Immature natural killer cell (primary cell): Measurements from ENCODE around the gene ZBTB4. TPM values are rescaled to one million over a fixed set of nuclear protein-coding genes. Genes with fewer than 3 reads are reported as not detected.

Source experiments
- DNase-seq, 3 donors: peaks; one replicate each; pipeline ENCODE4 v3.0.0; 2022; ENCODE audit warnings: mixed read lengths in 1 of 3
- H3K27ac Mint-ChIP-seq, 6 donors: one replicate each; pipeline ENCODE4 v1.8.0; 2020; ENCODE audit warnings: mixed read lengths in 6 of 6, mild to moderate bottlenecking in 5 of 6, inconsistent platforms in 4 of 6, moderate library complexity in 3 of 6
- H3K27me3 Mint-ChIP-seq, 3 donors: one replicate each; pipeline ENCODE4 v1.8.0; 2020 to 2021; ENCODE audit warnings: low read depth in 3 of 3, mild to moderate bottlenecking in 3 of 3, mixed read lengths in 3 of 3, moderate library complexity in 3 of 3, inconsistent platforms in 1 of 3
- H3K36me3 Mint-ChIP-seq, 3 donors: one replicate each; pipeline ENCODE4 v1.8.0; 2020; ENCODE audit warnings: mixed read lengths in 3 of 3, inconsistent platforms in 2 of 3, mild to moderate bottlenecking in 2 of 3
- H3K4me1 Mint-ChIP-seq, 2 donors: one replicate each; pipeline ENCODE4 v1.8.0; 2020; ENCODE audit warnings: inconsistent platforms in 2 of 2, mild to moderate bottlenecking in 2 of 2, mixed read lengths in 2 of 2, moderate library complexity in 1 of 2
- H3K4me3 Mint-ChIP-seq, 5 donors: one replicate each; pipeline ENCODE4 v1.8.0; 2020; ENCODE audit warnings: mild to moderate bottlenecking in 5 of 5, mixed read lengths in 5 of 5, inconsistent platforms in 3 of 5, moderate library complexity in 3 of 5
- H3K9me3 Mint-ChIP-seq, 6 donors: one replicate each; pipeline ENCODE4 v1.8.0; 2020; ENCODE audit warnings: mild to moderate bottlenecking in 6 of 6, mixed read lengths in 6 of 6, inconsistent platforms in 4 of 6, moderate library complexity in 3 of 6
- polyA plus RNA-seq, 3 donors: library from polyadenylated mRNA; unstranded; fragments of 300-500 nt; fragmentation: Illumina TruSeq; gene quantifications; one replicate each; pipeline ENCODE4 v1.2.3, GENCODE V29; 2021

The ZBTB4 gene
- polyA plus RNA-seq, 3 donors from 2014 or later = 4.4 to 25.8 (median 8.3) TPM

GRCh38 chr17:7503521-7503920 lies 24.1 kb upstream of the ZBTB4 start:
- H3K36me3 Mint-ChIP-seq = peaks cover 32 to 58% (median 37%) of the 10 kb centered on the region in 3 donors
- no peak overlapping the region for H3K4me3 Mint-ChIP-seq
- peaks cover 0 to 2% of the 10 kb centered on the region in 2 donors for H3K4me1 Mint-ChIP-seq
- DNase-seq = no peak
- no peaks in the 10 kb centered on the region for H3K9me3 Mint-ChIP-seq
- peaks cover 9 to 14% (median 12%) of the 10 kb centered on the region in 3 donors for H3K27me3 Mint-ChIP-seq
- H3K27ac Mint-ChIP-seq = peak overlapping the region in 2 of 6 donors; percentile 29 to 32

DNA sequence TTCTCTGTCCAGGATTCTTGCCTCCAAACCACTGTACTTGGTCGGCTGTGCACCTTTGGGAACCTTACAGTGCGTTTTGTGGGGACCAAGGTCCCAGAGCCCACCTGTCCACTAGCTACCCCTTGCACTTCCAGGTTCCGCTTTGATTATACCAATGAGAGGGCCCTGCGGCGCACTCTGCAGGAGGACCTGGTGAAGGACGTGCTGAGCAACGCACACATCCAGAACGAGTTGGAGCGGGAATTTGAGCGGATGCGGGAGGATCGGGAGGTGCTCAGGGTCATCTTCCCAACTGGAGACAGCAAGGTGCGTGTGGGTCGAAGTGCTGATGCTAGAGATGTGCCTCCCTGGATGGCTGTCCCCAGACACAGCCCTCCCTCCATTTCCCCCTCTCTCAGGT lies 23.6 kb upstream of the ZBTB4 start:
- peaks cover 0 to 2% of the 10 kb centered on the region in 2 donors for H3K4me1 Mint-ChIP-seq

DNA sequence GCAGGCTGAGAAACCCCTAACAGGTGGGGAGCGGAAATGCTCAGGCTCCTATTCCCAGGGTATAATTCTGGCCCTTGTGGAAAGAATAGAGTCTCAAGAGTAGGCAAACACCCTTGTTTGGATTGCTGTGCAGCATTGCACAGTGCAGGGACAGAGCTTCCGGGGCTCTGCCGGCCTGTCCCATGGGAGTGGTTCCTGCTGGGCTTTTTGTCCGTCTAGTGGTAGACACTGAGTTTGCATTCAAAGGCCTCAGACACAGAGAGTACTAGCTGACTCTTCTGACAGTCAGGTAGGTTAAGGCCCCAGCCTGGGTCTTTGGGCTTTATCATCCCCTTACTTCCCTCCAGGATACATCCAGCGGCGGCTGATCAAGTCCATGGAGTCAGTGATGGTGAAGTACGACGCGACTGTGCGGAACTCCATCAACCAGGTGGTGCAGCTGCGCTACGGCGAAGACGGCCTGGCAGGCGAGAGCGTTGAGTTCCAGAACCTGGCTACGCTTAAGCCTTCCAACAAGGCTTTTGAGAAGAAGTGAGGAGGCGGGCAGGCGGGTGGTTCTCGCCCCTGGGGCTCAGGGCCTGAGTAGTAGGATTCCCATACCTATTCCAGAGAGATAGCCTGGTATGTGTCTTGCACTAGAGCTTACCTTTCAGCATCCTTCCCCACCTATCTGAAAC lies 22.9 kb upstream of the ZBTB4 start:
- Mint-ChIP-seq H3K27me3 (peaks cover 12 to 14% (median 12%) of the 10 kb centered on the region in 3 donors), H3K36me3 (peaks cover 32 to 52% (median 35%) of the 10 kb centered on the region in 3 donors), H3K9me3 (no peaks in the 10 kb centered on the region), H3K27ac (no peak overlapping the region), H3K4me1 (peaks cover 0 to 2% of the 10 kb centered on the region in 2 donors), H3K4me3 (no peak overlapping the region)
- DNase-seq = no peak

More for the DNA sequence above, 23.6 kb upstream of the ZBTB4 start:
- no peak overlapping the region for H3K27ac Mint-ChIP-seq
- H3K9me3 Mint-ChIP-seq = no peaks in the 10 kb centered on the region
- DNase-seq = no peak
- peaks cover 9 to 14% (median 12%) of the 10 kb centered on the region in 3 donors for H3K27me3 Mint-ChIP-seq
- H3K36me3 Mint-ChIP-seq = peaks cover 32 to 53% (median 36%) of the 10 kb centered on the region in 3 donors
- H3K4me3 Mint-ChIP-seq = no peak overlapping the region

DNA sequence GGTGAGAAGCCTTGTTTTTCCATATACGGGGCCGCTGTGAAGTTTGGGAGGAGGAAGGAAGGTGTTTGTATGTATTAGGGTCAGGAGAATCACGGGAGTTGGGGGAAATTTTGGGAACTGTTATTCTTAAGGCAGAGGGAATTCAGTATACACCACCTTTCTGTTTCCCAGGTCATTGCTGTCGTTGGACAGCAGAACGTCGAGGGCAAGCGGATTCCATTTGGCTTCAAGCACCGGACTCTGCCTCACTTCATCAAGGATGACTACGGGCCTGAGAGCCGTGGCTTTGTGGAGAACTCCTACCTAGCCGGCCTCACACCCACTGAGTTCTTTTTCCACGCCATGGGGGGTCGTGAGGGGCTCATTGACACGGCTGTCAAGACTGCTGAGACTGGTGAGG lies 22.3 kb upstream of the ZBTB4 start:
- Mint-ChIP-seq H3K4me1 (peaks cover 0 to 2% of the 10 kb centered on the region in 2 donors), H3K4me3 (no peak overlapping the region), H3K27ac (no peak overlapping the region), H3K27me3 (peaks cover 9 to 16% (median 11%) of the 10 kb centered on the region in 3 donors), H3K36me3 (peaks cover 32 to 58% (median 40%) of the 10 kb centered on the region in 3 donors), H3K9me3 (no peaks in the 10 kb centered on the region)
- DNase-seq = no peak

DNA sequence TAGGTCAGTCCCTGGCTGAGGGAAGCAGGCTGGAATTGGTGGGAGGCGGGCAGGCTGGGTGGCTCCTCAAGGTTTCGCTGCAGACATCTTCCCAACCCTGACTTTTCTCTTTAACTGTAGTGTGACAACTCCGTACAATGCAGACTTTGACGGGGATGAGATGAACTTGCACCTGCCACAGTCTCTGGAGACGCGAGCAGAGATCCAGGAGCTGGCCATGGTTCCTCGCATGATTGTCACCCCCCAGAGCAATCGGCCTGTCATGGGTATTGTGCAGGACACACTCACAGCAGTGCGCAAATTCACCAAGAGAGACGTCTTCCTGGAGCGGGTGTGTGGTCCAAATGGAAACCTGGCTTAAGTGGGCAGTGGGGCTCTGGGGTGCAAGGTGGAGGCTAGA lies 19.7 kb upstream of the ZBTB4 start:
- Mint-ChIP-seq H3K27ac (peak overlapping the region in 1 of 6 donors; percentile 86), H3K4me3 (peak overlapping the region in 1 of 5 donors; percentile 50), H3K36me3 (peaks cover 32 to 55% (median 42%) of the 10 kb centered on the region in 3 donors), H3K27me3 (peaks cover 8 to 19% (median 11%) of the 10 kb centered on the region in 3 donors), H3K4me1 (peaks cover 4 to 10% of the 10 kb centered on the region in 2 donors), H3K9me3 (no peaks in the 10 kb centered on the region)
- DNase-seq = no peak

GRCh38 chr17:7497636-7498035 lies 18.2 kb upstream of the ZBTB4 start:
- Mint-ChIP-seq H3K4me1 (peaks cover 18 to 25% of the 10 kb centered on the region in 2 donors), H3K27me3 (peaks cover 6 to 22% (median 11%) of the 10 kb centered on the region in 3 donors), H3K9me3 (no peaks in the 10 kb centered on the region), H3K4me3 (no peak overlapping the region), H3K36me3 (peaks cover 24 to 50% (median 36%) of the 10 kb centered on the region in 3 donors), H3K27ac (no peak overlapping the region)
- no peak for DNase-seq

DNA sequence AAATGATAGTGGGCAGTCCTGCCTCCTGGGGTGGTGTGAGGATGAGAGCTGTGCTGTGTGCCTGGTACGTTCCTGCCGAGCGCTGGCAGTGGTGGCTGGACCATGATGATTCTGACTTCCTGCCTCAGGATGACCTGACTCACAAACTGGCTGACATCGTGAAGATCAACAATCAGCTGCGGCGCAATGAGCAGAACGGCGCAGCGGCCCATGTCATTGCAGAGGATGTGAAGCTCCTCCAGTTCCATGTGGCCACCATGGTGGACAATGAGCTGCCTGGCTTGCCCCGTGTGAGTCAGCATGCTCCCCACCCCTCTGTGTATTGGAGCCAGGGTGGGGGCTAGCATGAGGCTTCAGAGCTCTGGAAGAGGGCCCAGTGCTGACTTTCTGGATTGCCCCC lies 17.8 kb upstream of the ZBTB4 start:
- peaks cover 24 to 46% (median 36%) of the 10 kb centered on the region in 3 donors for H3K36me3 Mint-ChIP-seq

GRCh38 chr17:7496470-7497183 lies 17.2 kb upstream of the ZBTB4 start:
- Mint-ChIP-seq H3K9me3 (no peaks in the 10 kb centered on the region), H3K27ac (peak overlapping the region in 2 of 6 donors; percentile 24 to 50), H3K4me1 (peaks cover 24 to 33% of the 10 kb centered on the region in 2 donors), H3K27me3 (peaks cover 5 to 20% (median 11%) of the 10 kb centered on the region in 3 donors), H3K36me3 (peaks cover 22 to 43% (median 34%) of the 10 kb centered on the region in 3 donors), H3K4me3 (peak overlapping the region in 1 of 5 donors; percentile 30)
- DNase-seq = no peak

More for the DNA sequence above, 17.8 kb upstream of the ZBTB4 start:
- Mint-ChIP-seq H3K27me3 (peaks cover 6 to 20% (median 11%) of the 10 kb centered on the region in 3 donors), H3K4me3 (peak overlapping the region in 1 of 5 donors; percentile 30), H3K4me1 (peaks cover 20 to 27% of the 10 kb centered on the region in 2 donors), H3K9me3 (no peaks in the 10 kb centered on the region), H3K27ac (no peak overlapping the region)
- no peak for DNase-seq

DNA sequence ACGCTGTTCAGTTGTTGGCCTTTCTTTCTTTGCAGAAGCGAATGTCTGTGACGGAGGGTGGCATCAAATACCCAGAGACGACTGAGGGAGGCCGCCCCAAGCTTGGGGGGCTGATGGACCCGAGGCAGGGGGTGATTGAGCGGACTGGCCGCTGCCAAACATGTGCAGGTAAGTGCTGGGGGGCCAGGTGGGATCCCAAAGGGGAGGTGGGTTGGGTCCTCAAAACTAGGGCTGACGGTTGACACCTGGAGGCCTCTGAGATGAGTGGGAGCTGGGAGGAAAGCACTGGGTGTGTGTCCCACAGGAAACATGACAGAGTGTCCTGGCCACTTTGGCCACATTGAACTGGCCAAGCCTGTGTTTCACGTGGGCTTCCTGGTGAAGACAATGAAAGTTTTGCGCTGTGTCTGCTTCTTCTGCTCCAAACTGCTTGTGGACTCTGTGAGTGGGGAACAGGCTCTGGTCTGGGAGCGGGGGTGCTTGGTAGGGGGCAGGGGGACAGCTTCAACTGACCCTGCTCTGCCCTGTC lies 16.5 kb upstream of the ZBTB4 start:
- H3K9me3 Mint-ChIP-seq = no peaks in the 10 kb centered on the region
- H3K36me3 Mint-ChIP-seq = peaks cover 16 to 37% (median 28%) of the 10 kb centered on the region in 3 donors
- peaks cover under 1 to 14% (median 11%) of the 10 kb centered on the region in 3 donors for H3K27me3 Mint-ChIP-seq
- DNase-seq = no peak
- peaks cover 27 to 37% of the 10 kb centered on the region in 2 donors for H3K4me1 Mint-ChIP-seq
- peak overlapping the region in 1 of 6 donors; percentile 32 for H3K27ac Mint-ChIP-seq
- H3K4me3 Mint-ChIP-seq = no peak overlapping the region

GRCh38 chr17:7493941-7494340 lies 14.5 kb upstream of the ZBTB4 start:
- Mint-ChIP-seq H3K27me3 (peaks cover 0 to 14% (median 3%) of the 10 kb centered on the region in 3 donors), H3K4me1 (peaks cover 41 to 58% of the 10 kb centered on the region in 2 donors), H3K9me3 (no peaks in the 10 kb centered on the region), H3K27ac (peak overlapping the region in 1 of 6 donors; percentile 13), H3K36me3 (peaks cover 5 to 28% (median 16%) of the 10 kb centered on the region in 3 donors), H3K4me3 (no peak overlapping the region)
- no peak for DNase-seq

GRCh38 chr17:7491583-7491982 lies 12.2 kb upstream of the ZBTB4 start:
- Mint-ChIP-seq H3K4me3 (peak overlapping the region in 1 of 5 donors; percentile 2), H3K27ac (peak overlapping the region in 4 of 6 donors; percentile 29 to 60 (median 42)), H3K36me3 (peaks cover 4 to 16% (median 5%) of the 10 kb centered on the region in 3 donors), H3K9me3 (no peaks in the 10 kb centered on the region), H3K4me1 (peaks cover 60 to 78% of the 10 kb centered on the region in 2 donors), H3K27me3 (peaks cover 0 to 7% (median 2%) of the 10 kb centered on the region in 3 donors)
- DNase-seq = no peak

- no peak overlapping the region for H3K4me3 Mint-ChIP-seq
- H3K27me3 Mint-ChIP-seq = peaks cover under 1 to 5% (median 4%) of the 10 kb centered on the region in 3 donors
- H3K4me1 Mint-ChIP-seq = peaks cover 72 to 88% of the 10 kb centered on the region in 2 donors
- peaks cover 0 to 7% (median 0%) of the 10 kb centered on the region in 3 donors for H3K36me3 Mint-ChIP-seq
- DNase-seq = no peak
- H3K9me3 Mint-ChIP-seq = no peaks in the 10 kb centered on the region
- peak overlapping the region in 1 of 6 donors; percentile 34 for H3K27ac Mint-ChIP-seq
Measured at GRCh38 chr17:7490144-7490543, 10.7 kb upstream of the ZBTB4 start.

DNA sequence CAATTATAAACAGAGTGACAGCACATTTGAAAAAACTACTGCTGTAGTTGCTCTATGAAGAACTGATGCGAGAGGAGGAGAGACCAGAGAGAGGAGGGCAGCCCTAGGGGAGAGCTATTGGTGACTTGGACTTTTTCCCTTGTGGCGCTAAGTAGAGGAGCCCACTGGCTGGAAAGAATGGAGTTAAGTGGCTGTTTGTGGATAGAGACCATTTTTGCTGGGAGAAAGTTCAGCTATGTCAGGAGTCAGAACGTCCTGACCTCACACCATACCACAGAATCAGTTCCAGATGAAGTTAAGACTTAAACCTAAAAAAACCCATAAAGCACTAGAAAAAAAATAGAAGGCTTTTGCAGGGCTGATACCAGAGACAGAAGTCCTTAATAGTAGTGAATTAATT lies 6.8 kb upstream of the ZBTB4 start:
- peak overlapping the region in 5 of 6 donors; percentile 2 to 58 (median 21) for H3K27ac Mint-ChIP-seq
- H3K36me3 Mint-ChIP-seq = peaks cover 0 to 4% (median 0%) of the 10 kb centered on the region in 3 donors
- H3K4me3 Mint-ChIP-seq = peak overlapping the region; percentile 57 to 93 (median 59)
- no peaks in the 10 kb centered on the region for H3K9me3 Mint-ChIP-seq
- H3K4me1 Mint-ChIP-seq = peaks cover 72 to 89% of the 10 kb centered on the region in 2 donors
- peaks cover 25 to 31% (median 26%) of the 10 kb centered on the region in 3 donors for H3K27me3 Mint-ChIP-seq
- no peak for DNase-seq
